Measurements from ENCODE around the gene TPBGL. TPM values are rescaled to one million over a fixed set of nuclear protein-coding genes. Genes with fewer than 3 reads are reported as not detected.

The TPBGL gene
- total and polyA plus RNA-seq, 2 donors (not counting 1 experiment from before 2014, with no cell fraction given): not detected

DNA sequence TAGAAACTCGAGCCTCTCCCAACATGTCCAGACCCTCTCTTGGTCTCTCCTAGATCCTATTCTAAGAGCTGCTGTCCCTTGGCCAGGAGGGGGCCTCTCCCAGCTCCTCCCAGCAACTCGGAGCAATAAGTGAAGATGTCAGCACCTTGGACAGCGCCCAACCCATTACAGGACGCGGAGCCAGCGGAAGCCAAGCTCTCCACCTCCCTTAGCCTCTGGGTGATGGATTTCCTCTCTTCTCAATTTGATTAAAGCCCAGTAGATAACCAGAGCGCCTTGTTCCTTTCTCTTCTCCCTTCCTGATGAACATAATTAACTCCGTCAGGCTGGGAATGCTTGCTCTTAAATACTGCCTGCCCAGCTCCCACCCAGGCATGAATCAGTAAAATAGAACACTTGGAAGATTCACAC lies 26.2 kb upstream of the TPBGL start:
- Histone ChIP-seq H2AFZ (ENCODE audit: low read length) (no peak overlapping the region), H3K4me1 (ENCODE audit: control insufficient read depth, extremely low read depth, insufficient read depth, low read length) (no peaks in the 10 kb centered on the region), H3K27ac (ENCODE audit: insufficient read depth, low read length) (no peak overlapping the region), H3K27me3 (ENCODE audit: control insufficient read depth, insufficient read depth, low read length) (no peaks in the 10 kb centered on the region), H3K4me3 (replicated peaks in 1 of 4; ENCODE audit: control extremely low read depth in 1 of 4, insufficient read depth in 1 of 4, low read depth in 3 of 4, low read length in 4 of 4) (no peak overlapping the region), H3K36me3 (ENCODE audit: control insufficient read depth, insufficient read depth, low read length) (no peaks in the 10 kb centered on the region), H3K4me2 (ENCODE audit: extremely low read depth, insufficient read depth, low read length) (no peak overlapping the region), H3K79me2 (ENCODE audit: control insufficient read depth, insufficient read depth, low read length) (no peaks in the 10 kb centered on the region), H4K20me1 (ENCODE audit: control insufficient read depth, extremely low read depth, insufficient read depth, low read length) (peaks cover 1% of the 10 kb centered on the region), H3K9me3 (ENCODE audit: control insufficient read depth, insufficient read depth, low read depth, low read length) (no peaks in the 10 kb centered on the region), H3K9ac (ENCODE audit: insufficient read depth, low read length) (no peak overlapping the region)
- peak; percentile 68 to 69 for DNase-seq (ENCODE audit: low read depth in 2 of 2)
- no peak for TF ChIP-seq EZH2 (IDR thresholded peaks at IDR 0.05; ENCODE audit: low read length, missing control alignments)
- TF ChIP-seq, protein P1, sequence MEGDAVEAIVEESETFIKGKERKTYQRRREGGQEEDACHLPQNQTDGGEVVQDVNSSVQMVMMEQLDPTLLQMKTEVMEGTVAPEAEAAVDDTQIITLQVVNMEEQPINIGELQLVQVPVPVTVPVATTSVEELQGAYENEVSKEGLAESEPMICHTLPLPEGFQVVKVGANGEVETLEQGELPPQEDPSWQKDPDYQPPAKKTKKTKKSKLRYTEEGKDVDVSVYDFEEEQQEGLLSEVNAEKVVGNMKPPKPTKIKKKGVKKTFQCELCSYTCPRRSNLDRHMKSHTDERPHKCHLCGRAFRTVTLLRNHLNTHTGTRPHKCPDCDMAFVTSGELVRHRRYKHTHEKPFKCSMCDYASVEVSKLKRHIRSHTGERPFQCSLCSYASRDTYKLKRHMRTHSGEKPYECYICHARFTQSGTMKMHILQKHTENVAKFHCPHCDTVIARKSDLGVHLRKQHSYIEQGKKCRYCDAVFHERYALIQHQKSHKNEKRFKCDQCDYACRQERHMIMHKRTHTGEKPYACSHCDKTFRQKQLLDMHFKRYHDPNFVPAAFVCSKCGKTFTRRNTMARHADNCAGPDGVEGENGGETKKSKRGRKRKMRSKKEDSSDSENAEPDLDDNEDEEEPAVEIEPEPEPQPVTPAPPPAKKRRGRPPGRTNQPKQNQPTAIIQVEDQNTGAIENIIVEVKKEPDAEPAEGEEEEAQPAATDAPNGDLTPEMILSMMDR (conservative IDR thresholded peaks at IDR 0.05 in 1 of 2, IDR thresholded peaks at IDR 0.05 in 1 of 2; ENCODE audit: low read depth in 1 of 2, low read length in 2 of 2): peak; percentile 30 to 36

DNA sequence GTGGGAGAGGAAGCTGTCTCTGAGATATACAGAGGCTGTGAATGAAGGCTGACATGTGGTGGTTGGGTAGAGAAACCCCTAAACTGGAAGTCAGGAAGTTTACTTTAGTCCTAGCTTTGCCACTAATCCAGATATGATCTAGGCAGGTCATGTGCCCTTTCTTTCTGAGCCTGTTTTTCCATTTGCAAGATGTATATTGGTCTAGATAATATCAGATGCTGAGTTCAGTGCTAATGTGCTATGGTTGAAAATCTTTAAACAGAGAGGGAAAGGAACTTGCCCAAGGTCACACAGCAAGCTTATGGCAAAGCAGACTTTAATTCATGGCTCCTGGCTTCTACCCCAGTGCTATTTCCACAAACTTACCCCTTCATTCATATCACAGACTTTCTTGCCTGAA lies 25.7 kb upstream of the TPBGL start:
- Histone ChIP-seq H3K4me2 (ENCODE audit: extremely low read depth, insufficient read depth, low read length) (no peak overlapping the region), H3K4me3 (replicated peaks in 1 of 4; ENCODE audit: control extremely low read depth in 1 of 4, insufficient read depth in 1 of 4, low read depth in 3 of 4, low read length in 4 of 4) (no peak overlapping the region), H3K9me3 (ENCODE audit: control insufficient read depth, insufficient read depth, low read depth, low read length) (no peaks in the 10 kb centered on the region), H2AFZ (ENCODE audit: low read length) (no peak overlapping the region), H3K4me1 (ENCODE audit: control insufficient read depth, extremely low read depth, insufficient read depth, low read length) (no peaks in the 10 kb centered on the region), H3K36me3 (ENCODE audit: control insufficient read depth, insufficient read depth, low read length) (no peaks in the 10 kb centered on the region), H3K79me2 (ENCODE audit: control insufficient read depth, insufficient read depth, low read length) (no peaks in the 10 kb centered on the region), H3K27me3 (ENCODE audit: control insufficient read depth, insufficient read depth, low read length) (no peaks in the 10 kb centered on the region), H3K27ac (ENCODE audit: insufficient read depth, low read length) (no peak overlapping the region), H3K9ac (ENCODE audit: insufficient read depth, low read length) (no peak overlapping the region), H4K20me1 (ENCODE audit: control insufficient read depth, extremely low read depth, insufficient read depth, low read length) (peaks cover 1% of the 10 kb centered on the region)
- TF ChIP-seq, protein P1 (conservative IDR thresholded peaks at IDR 0.05 in 1 of 2, IDR thresholded peaks at IDR 0.05 in 1 of 2; ENCODE audit: low read depth in 1 of 2, low read length in 2 of 2): no peak
- TF ChIP-seq EZH2 (IDR thresholded peaks at IDR 0.05; ENCODE audit: low read length, missing control alignments): no peak
- DNase-seq (ENCODE audit: low read depth in 2 of 2): no peak

GRCh38 chr11:75219869-75220268 lies 20.7 kb upstream of the TPBGL start:
- Histone ChIP-seq H3K9me3 (ENCODE audit: control insufficient read depth, insufficient read depth, low read depth, low read length) (no peaks in the 10 kb centered on the region), H3K27me3 (ENCODE audit: control insufficient read depth, insufficient read depth, low read length) (no peaks in the 10 kb centered on the region), H3K9ac (ENCODE audit: insufficient read depth, low read length) (no peak overlapping the region), H3K36me3 (ENCODE audit: control insufficient read depth, insufficient read depth, low read length) (no peaks in the 10 kb centered on the region), H3K4me1 (ENCODE audit: control insufficient read depth, extremely low read depth, insufficient read depth, low read length) (no peaks in the 10 kb centered on the region), H3K27ac (ENCODE audit: insufficient read depth, low read length) (no peak overlapping the region), H3K79me2 (ENCODE audit: control insufficient read depth, insufficient read depth, low read length) (no peaks in the 10 kb centered on the region), H2AFZ (ENCODE audit: low read length) (no peak overlapping the region), H3K4me2 (ENCODE audit: extremely low read depth, insufficient read depth, low read length) (no peak overlapping the region), H3K4me3 (replicated peaks in 1 of 4; ENCODE audit: control extremely low read depth in 1 of 4, insufficient read depth in 1 of 4, low read depth in 3 of 4, low read length in 4 of 4) (no peak overlapping the region), H4K20me1 (ENCODE audit: control insufficient read depth, extremely low read depth, insufficient read depth, low read length) (no peaks in the 10 kb centered on the region)
- no peak for DNase-seq (ENCODE audit: low read depth in 2 of 2)
- no peak for TF ChIP-seq EZH2 (IDR thresholded peaks at IDR 0.05; ENCODE audit: low read length, missing control alignments)
- TF ChIP-seq, protein P1 (conservative IDR thresholded peaks at IDR 0.05 in 1 of 2, IDR thresholded peaks at IDR 0.05 in 1 of 2; ENCODE audit: low read depth in 1 of 2, low read length in 2 of 2): no peak
